K562 (cell line): ENCODE data around the gene CADPS2. TPM values are rescaled to one million over a fixed set of nuclear protein-coding genes. Genes with fewer than 3 reads are reported as not detected.

Experiments
- ATAC-seq: fragments of 200-7000 bp; cut with Tn5 transposase; 3 replicates; pipeline ENCODE4 v1.9.1; 2020; ENCODE audit warnings: moderate library complexity
- BruUV-seq: library from RNA; stranded (reverse); fragments of 400-500 nt; replicated peaks from 2 replicates; lab custom pipeline; 2021; lab: Mats Ljungman, UMichigan
- CTCF ChIA-PET: fragments of 300-600 bp; formaldehyde crosslinking; extraction: SDS; loops from one replicate; lab custom pipeline; 2021; ENCODE audit warnings: low intra/inter-chr PET ratio; lab: Yijun Ruan, JAX
- POLR2A ChIA-PET: fragments of 300-600, 350-650 bp; sonication (Branson Sonifier 250); formaldehyde crosslinking; extraction: SDS; loops from one replicate; lab custom pipeline; 2021; ENCODE audit warnings: antibody characterized with exemption, inconsistent platforms; lab: Yijun Ruan, JAX
- DNase-seq, 4 experiments: peaks; one replicate each; pipeline versions ENCODE4 v3.0.0 to v3.0.0-alpha.2; 2011 to 2018; ENCODE audit warnings: low spot score in 3 of 4, mixed read lengths in 3 of 4; ENCODE audit errors: extremely low read depth in 1 of 4
- FAIRE-seq: peaks from 2 replicates; lab custom pipeline; 2011; peaks lifted over from hg19 to GRCh38; lab: Jason Lieb, UNC
- H2AFZ ChIP-seq: 2 replicates; pipeline ENCODE4 v1.6.0; 2011; ENCODE audit warnings: low read depth, low read length, control low read depth, inconsistent platforms
- H3K27ac ChIP-seq: fragments of 200-600 bp; 3 replicates; pipeline ENCODE4 v1.8.0; 2011; ENCODE audit warnings: low read depth, mild to moderate bottlenecking, control low read depth, inconsistent platforms, low read length, moderate library complexity, mixed read lengths; ENCODE audit errors: extremely low read depth
- H3K27me3 ChIP-seq, 2 experiments: fragments of 300-600 bp in 1 of 2; 2 replicates in 1 of 2; 3 replicates in 1 of 2; pipeline versions ENCODE4 v1.6.0 to v1.8.0; 2011; ENCODE audit warnings: inconsistent platforms in 2 of 2, low read length in 2 of 2, mild to moderate bottlenecking in 1 of 2, mixed read lengths in 1 of 2, moderate library complexity in 1 of 2; ENCODE audit not compliant: control insufficient read depth in 2 of 2, insufficient read depth in 2 of 2
- H3K36me3 ChIP-seq: fragments of 300-600 bp; 3 replicates; pipeline ENCODE4 v1.8.0; 2011; ENCODE audit warnings: mild to moderate bottlenecking, low read length, inconsistent platforms; ENCODE audit not compliant: control insufficient read depth, insufficient read depth
- H3K4me1 ChIP-seq, 2 experiments: fragments of 200-600 bp in 1 of 2; replicated peaks in 1 of 2; 2 replicates in 1 of 2; 3 replicates in 1 of 2; pipeline versions ENCODE4 v1.5.1 to v1.8.0; 2011; ENCODE audit warnings: inconsistent platforms in 2 of 2, low read length in 2 of 2, mild to moderate bottlenecking in 1 of 2, mixed read lengths in 1 of 2, moderate library complexity in 1 of 2; ENCODE audit not compliant: control insufficient read depth in 2 of 2, insufficient read depth in 2 of 2
- H3K4me2 ChIP-seq: 2 replicates; pipeline ENCODE4 v1.6.1; 2011; ENCODE audit warnings: low read length, control low read depth, inconsistent platforms, mixed read lengths; ENCODE audit not compliant: insufficient read depth
- H3K4me3 ChIP-seq: fragments of 200-600 bp; sonication (generic), shearing (Covaris generic); 2 replicates; pipeline ENCODE4 v1.5.1; 2016; ENCODE audit warnings: control low read depth, inconsistent platforms
- H3K79me2 ChIP-seq: fragments of 200-600 bp; 3 replicates; pipeline ENCODE4 v1.8.0; 2011; ENCODE audit warnings: low read length, inconsistent platforms; ENCODE audit not compliant: control insufficient read depth, insufficient read depth
- H3K9ac ChIP-seq, 2 experiments: 2 replicates each; pipeline versions ENCODE4 v1.6.0 to v1.6.1; 2011; ENCODE audit warnings: low read depth in 2 of 2, low read length in 2 of 2, control low read depth in 1 of 2, inconsistent platforms in 1 of 2, mild to moderate bottlenecking in 1 of 2, mixed read lengths in 1 of 2; ENCODE audit not compliant: insufficient read depth in 1 of 2
- H3K9me1 ChIP-seq: one replicate; pipeline ENCODE4 v1.6.0; 2011; ENCODE audit warnings: inconsistent platforms, mild to moderate bottlenecking, low read length, moderate library complexity; ENCODE audit not compliant: control insufficient read depth, insufficient read depth
- H3K9me3 ChIP-seq: replicated peaks from 2 replicates; pipeline ENCODE4 v1.5.1; 2011; ENCODE audit warnings: low read depth, low read length, inconsistent platforms; ENCODE audit not compliant: control insufficient read depth, insufficient read depth
- H4K20me1 ChIP-seq: replicated peaks from 2 replicates; pipeline ENCODE4 v1.6.1; 2011; ENCODE audit warnings: low read length, inconsistent platforms, mixed read lengths; ENCODE audit not compliant: control insufficient read depth, insufficient read depth
- BCL6 ChIP-seq: fragments of 250-450 bp; sonication (Bioruptor Pico); IDR thresholded peaks from 2 replicates; pipeline ENCODE4 v1.4.0; 2020
- CEBPG ChIP-seq, 3 experiments: fragments of 200-800 bp in 1 of 3; sonication (Bioruptor generic) in 1 of 3; sonication (generic) in 1 of 3; formaldehyde crosslinking in 1 of 3; IDR thresholded peaks in 2 of 3; conservative IDR thresholded peaks in 1 of 3; 2 replicates each; pipeline versions ENCODE4 v1.6.1 to v1.8.0; 2016 to 2022; ENCODE audit warnings: missing compliant biosample characterization in 2 of 3, missing genetic modification characterization in 2 of 3, mild to moderate bottlenecking in 1 of 3, missing genetic modification reagents in 1 of 3
- CSDE1 ChIP-seq, 2 experiments: fragments of 450-650 bp; IDR thresholded peaks; 2 replicates each; pipeline ENCODE4 v1.6.1; 2016; ENCODE audit warnings: mild to moderate bottlenecking in 1 of 2
- GABPB1 ChIP-seq: sonication (generic); formaldehyde crosslinking; IDR thresholded peaks from 2 replicates; pipeline ENCODE4 v1.8.0; 2022; ENCODE audit warnings: mild to moderate bottlenecking, missing genetic modification reagents
- GATAD2A ChIP-seq: fragments of 450-650 bp; IDR thresholded peaks from 2 replicates; pipeline ENCODE4 v1.6.1; 2017
- KHSRP ChIP-seq: fragments of 450-650 bp; IDR thresholded peaks from 2 replicates; pipeline ENCODE4 v1.6.1; 2017
- SMC3 ChIP-seq: conservative IDR thresholded peaks from 2 replicates; pipeline ENCODE4 v1.6.1; 2011; ENCODE audit warnings: low read depth, low read length, improper control_type of control experiment; ENCODE audit not compliant: insufficient read depth
- SRF ChIP-seq, 2 experiments: fragments of 250-450, 450-650 bp in 1 of 2; sonication (Bioruptor Pico) in 1 of 2; sonication (generic) in 1 of 2; formaldehyde crosslinking; IDR thresholded peaks; 2 replicates each; pipeline versions ENCODE4 v1.5.0 to v1.5.1; 2020 to 2022; ENCODE audit warnings: mild to moderate bottlenecking in 1 of 2, missing genetic modification reagents in 1 of 2
- VEZF1 ChIP-seq: fragments of 200-800 bp; sonication (Bioruptor generic); IDR thresholded peaks from 2 replicates; pipeline ENCODE4 v1.6.1; 2017; ENCODE audit warnings: missing genetic modification characterization, missing compliant biosample characterization
- XRCC4 ChIP-seq: IDR thresholded peaks from one replicate; pipeline ENCODE4 v1.6.1; 2011; ENCODE audit not compliant: insufficient read depth, insufficient read length; ENCODE audit errors: extremely low read depth
- ZBTB2 ChIP-seq: fragments of 450-650 bp; IDR thresholded peaks from 2 replicates; pipeline ENCODE4 v1.6.1; 2016; ENCODE audit warnings: antibody characterized with exemption
- ZBTB33 ChIP-seq: sonication (generic); formaldehyde crosslinking; IDR thresholded peaks from 2 replicates; pipeline ENCODE4 v1.8.1; 2023; ENCODE audit warnings: mild to moderate bottlenecking, missing genetic modification reagents
- ZNF280B ChIP-seq: fragments of 250-450 bp; sonication (Bioruptor Pico); IDR thresholded peaks from 2 replicates; pipeline ENCODE4 v1.5.1; 2021; ENCODE audit warnings: mild to moderate bottlenecking
- ZNF347 ChIP-seq: fragments of 450-650 bp; formaldehyde crosslinking; IDR thresholded peaks from 2 replicates; pipeline ENCODE4 v1.4.0; 2020; ENCODE audit warnings: low read depth, mild to moderate bottlenecking, moderate library complexity
- in situ Hi-C: fragments of 300-500 bp; cut with MboI; formaldehyde crosslinking; loops from 4 replicates; pipeline ENCODE4 v1.15.0; 2018; ENCODE audit warnings: inconsistent platforms, mixed read lengths
- intact Hi-C: fragments of 100-400 bp; cut with micrococcal nuclease; formaldehyde crosslinking; loops from 2 replicates; pipeline ENCODE4 v1.14.2; 2022
- polyA plus RNA-seq, 8 experiments: library from polyadenylated mRNA; depleted of rRNA in 4 of 8; stranded (reverse) in 5 of 8; unstranded in 3 of 8; fragments of >200 nt; fragmentation: Nextera tagmentation in 2 of 8; fragmentation: Illumina TruSeq in 1 of 8; extraction: Ambion mirVana in 2 of 8; extraction: Trizol in 1 of 8; gene quantifications; 2 replicates each; pipeline versions ENCODE4 v1.2.1 to v1.2.3, GENCODE V29; 2011 to 2014; ENCODE audit warnings: inconsistent platforms in 1 of 8, missing spikeins in 1 of 8
- total RNA-seq, 7 experiments: library from RNA; depleted of rRNA in 6 of 7; stranded (reverse); fragments of >200 nt in 6 of 7; fragmentation: Illumina TruSeq in 2 of 7; extraction: Trizol in 2 of 7; gene quantifications; 2 replicates each; pipeline versions ENCODE4 v1.2.1 to v1.2.3, GENCODE V29; 2011 to 2021; ENCODE audit warnings: low replicate concordance in 1 of 7

CADPS2 gene
- total and polyA plus RNA-seq, 9 of the 15 experiments (the other 6 are each of a cell fraction or from before 2014, with no cell fraction given): 0.03 to 0.14 (median 0.04) TPM; not detected in 1

GRCh38 chr7:122935620-122936019 lies 49.4 kb upstream of the CADPS2 start:
- FAIRE-seq: no peak
- no peak for TF ChIP-seq SMC3
- TF ChIP-seq XRCC4: no peak
- TF ChIP-seq ZNF280B (CRISPR knock-in tag): no peak
- TF ChIP-seq KHSRP: no peak
- TF ChIP-seq VEZF1 (CRISPR knock-in tag): no peak
- TF ChIP-seq CEBPG (CRISPR knock-in tag; IDR thresholded peaks at IDR 0.05): no peak
- TF ChIP-seq CEBPG (tag; conservative IDR thresholded peaks at IDR 0.05 in 1 of 2, IDR thresholded peaks at IDR 0.05 in 1 of 2): no peak
- no peak for TF ChIP-seq ZBTB33 (CRISPR knock-in tag)
- no peak for TF ChIP-seq GABPB1 (CRISPR knock-in tag)
- TF ChIP-seq GATAD2A: no peak
- TF ChIP-seq ZNF347 (CRISPR knock-in tag): no peak
- no peak for TF ChIP-seq BCL6 (CRISPR knock-in tag)
- no peak for TF ChIP-seq ZBTB2
- TF ChIP-seq CSDE1 (IDR thresholded peaks at IDR 0.05): no peak
- TF ChIP-seq SRF (CRISPR knock-in tag; IDR thresholded peaks at IDR 0.05): no peak

More at GRCh38 chr7:122935620-122936019, 49.4 kb upstream of the CADPS2 start:
- H3K9me1 ChIP-seq: no peaks in the 10 kb centered on the region
- BruUV-seq: no TSS peak
- H3K9me3 ChIP-seq: no peaks in the 10 kb centered on the region
- no peaks in the 10 kb centered on the region for H3K36me3 ChIP-seq
- no peak overlapping the region for H3K4me2 ChIP-seq
- DNase-seq (no peak), ATAC-seq (no peak)
- no peak overlapping the region for H3K9ac ChIP-seq
- ChIA-PET CTCF (no interaction called here), POLR2A (interaction anchor here (0.5 kb wide), 1 partner anchor 1306 kb away, joined by 3 read pairs; no protein-coding TSS in a partner anchor)
- intact Hi-C loops (no loop called here), in situ Hi-C loops (no loop called here)
- H3K27me3 ChIP-seq: no peaks in the 10 kb centered on the region
- no peak overlapping the region for H3K27ac ChIP-seq
- H3K79me2 ChIP-seq: no peaks in the 10 kb centered on the region
- no peak overlapping the region for H3K4me3 ChIP-seq
- H3K4me1 ChIP-seq: no peaks in the 10 kb centered on the region
- no peaks in the 10 kb centered on the region for H4K20me1 ChIP-seq
- H2AFZ ChIP-seq: no peak overlapping the region
